ENCODE data around the gene CNOT6.

- TF ChIP-seq POLR2A (IDR thresholded peaks at IDR 0.05): no peak
- no peak for TF ChIP-seq POLR2AphosphoS5 (IDR thresholded peaks at IDR 0.05)
Observed at GRCh38 chr5:180592176-180592575, 98.0 kb downstream of the CNOT6 start.
